Endometrial microvascular endothelial cells (primary cell): ENCODE results near the gene PLCE1. TPM values are rescaled to one million over a fixed set of nuclear protein-coding genes. Genes with fewer than 3 reads are reported as not detected.

Source experiments
- in situ Hi-C: cut with HindIII; loops from 2 replicates; pipeline ENCODE4 v1.10.0; 2017; ENCODE audit warnings: low sequenced_read_pairs, low pct_unique_long_range_greater_than_20kb; ENCODE audit errors: inconsistent ontology term
- total RNA-seq: library from RNA; depleted of rRNA; stranded (reverse); fragments of >200 nt; gene quantifications from one replicate; pipeline ENCODE4 v1.2.3, GENCODE V29; 2015; ENCODE audit errors: inconsistent ontology term

Gene PLCE1
- total RNA-seq, 1 donor from 2014 or later = not detected

GRCh38 chr10:93991596-93992284, 2.0 kb upstream of the PLCE1 start:
- in situ Hi-C loops = no loop called here

- in situ Hi-C loops = no loop called here
These were observed 1.2 kb upstream of the PLCE1 start for GRCh38 chr10:93992400-93993030.

GRCh38 chr10:93993414-93993781, 333 bp upstream of the PLCE1 start:
- in situ Hi-C loops = no loop called here

DNA sequence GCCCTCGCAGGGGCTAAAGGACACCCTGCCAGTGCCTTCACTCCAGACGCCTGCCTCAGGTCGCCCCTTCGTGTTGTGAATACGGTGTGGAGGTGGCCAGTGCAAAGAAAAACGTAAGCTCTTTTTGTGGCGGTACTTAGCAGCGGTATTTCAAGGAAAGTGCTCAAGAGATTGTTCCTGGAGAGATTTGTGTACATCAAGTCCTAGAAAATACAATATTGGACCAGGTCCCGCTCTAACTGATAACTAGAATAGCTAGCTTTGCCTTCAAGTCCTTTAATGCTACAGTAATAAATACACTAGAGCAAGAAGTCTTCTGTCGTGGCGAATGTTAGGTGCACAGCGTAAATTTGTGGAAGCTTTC, 689 bp downstream of the PLCE1 start:
- in situ Hi-C loops = no loop called here

DNA sequence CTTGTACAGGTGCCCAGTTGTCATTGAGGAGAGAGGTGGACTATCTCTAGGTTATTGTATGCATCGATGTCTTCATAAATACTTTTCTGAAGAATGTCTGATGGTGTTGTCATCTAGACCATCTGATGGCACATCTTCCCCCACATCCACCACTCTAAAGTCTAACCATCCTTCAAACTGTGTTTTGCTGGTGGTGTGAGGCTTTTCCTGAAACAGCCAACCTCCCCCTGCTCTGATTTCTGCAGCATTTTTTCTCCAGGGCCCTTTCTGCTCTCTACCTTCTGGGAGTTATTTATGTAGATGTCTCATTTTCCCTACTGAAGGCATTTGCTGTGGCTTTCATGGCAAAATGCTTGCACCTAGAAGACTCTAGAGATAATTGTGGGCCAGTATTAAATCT, 1.5 kb downstream of the PLCE1 start:
- in situ Hi-C loops = no loop called here

DNA sequence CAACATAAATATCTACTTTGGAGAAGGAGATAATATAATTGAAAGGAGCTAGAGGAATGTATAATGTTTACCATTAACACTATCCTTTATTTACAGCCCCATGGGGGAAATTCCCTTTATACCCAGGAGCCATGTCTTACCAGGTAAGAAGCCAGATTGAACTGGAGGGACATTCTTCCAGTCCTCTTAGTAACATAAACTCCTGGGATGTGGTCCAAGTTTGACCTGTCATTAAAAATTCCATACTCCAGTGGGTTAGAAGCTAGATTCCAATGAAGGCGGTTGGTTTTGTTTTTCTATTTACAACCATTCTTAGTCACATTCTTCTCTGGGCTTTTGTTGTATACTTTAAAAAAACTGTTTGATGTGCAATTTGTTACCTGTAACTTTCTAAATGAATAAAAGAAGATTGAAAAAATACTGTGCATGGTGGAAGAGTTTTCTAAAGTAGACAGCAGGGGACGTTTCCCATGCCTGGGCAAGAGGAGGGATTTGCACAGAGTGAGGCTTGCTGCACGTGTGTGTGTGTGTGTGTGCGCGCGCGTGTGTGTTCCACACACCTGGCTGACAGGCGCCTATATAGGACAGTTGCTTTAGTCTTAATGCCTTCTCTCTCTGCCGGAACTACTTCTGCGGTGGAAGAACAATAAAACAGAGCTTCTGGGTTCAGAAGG, 2.0 kb downstream of the PLCE1 start:
- in situ Hi-C loops = no loop called here

DNA sequence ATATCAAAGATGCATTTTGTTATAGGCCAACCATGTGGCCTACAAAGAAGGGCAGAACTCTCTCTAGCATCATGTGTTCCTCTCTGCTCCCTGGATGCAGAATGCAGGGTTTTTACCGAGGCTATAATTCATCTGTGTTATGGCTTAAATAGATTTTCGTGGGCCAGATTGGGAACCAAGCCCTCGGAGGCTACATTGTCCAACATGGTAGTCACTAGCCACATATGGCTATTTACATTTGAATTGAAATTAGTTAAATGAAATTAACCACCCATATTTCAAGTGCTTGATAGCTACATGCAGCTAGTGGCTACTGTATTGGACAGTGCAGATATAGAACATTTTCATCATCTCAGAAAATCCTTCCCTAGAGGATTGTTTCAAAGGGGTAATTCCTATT, 2.8 kb downstream of the PLCE1 start:
- in situ Hi-C loops = no loop called here

DNA sequence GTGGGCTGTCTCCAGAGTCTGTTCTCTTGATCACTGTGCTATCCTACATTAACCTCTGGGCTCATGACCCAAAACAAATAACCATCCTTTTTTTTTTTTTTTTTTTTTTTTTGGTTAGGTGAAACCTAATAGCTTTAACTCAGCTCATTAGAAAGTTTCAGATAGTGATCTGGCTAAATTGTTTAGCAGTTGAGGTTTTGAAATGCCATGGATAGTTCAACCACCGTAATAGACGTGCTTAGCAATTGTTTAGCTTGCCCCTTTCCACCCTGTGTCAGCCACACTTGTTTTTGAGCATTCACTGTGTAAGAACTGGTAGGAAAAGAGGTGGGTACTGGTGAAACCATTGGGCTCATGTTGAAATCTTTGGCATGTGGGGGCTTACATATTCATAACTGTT, 3.8 kb downstream of the PLCE1 start:
- in situ Hi-C loops = no loop called here

DNA sequence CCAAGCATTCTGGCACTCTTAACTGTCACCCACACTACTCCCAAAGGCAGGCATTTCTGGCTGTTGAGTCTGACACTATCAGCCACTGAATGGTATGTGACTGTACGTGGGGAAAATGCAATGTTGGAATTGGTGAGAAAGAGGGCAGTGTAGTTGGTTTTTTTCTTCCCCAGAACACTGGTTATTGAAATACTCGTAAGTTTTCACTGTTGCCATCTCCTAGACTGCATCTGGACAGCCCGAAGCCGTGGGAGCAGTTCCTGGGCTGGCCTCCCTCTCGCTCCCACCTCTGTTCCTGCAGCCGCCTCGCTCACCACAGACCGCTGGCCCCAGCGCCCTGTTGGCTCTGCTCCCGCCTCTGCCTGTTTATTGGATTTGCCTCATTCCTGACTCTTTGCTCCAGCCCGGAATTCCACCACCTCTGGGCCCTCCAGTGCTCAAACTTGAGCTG, 5.7 kb downstream of the PLCE1 start:
- in situ Hi-C loops = no loop called here

DNA sequence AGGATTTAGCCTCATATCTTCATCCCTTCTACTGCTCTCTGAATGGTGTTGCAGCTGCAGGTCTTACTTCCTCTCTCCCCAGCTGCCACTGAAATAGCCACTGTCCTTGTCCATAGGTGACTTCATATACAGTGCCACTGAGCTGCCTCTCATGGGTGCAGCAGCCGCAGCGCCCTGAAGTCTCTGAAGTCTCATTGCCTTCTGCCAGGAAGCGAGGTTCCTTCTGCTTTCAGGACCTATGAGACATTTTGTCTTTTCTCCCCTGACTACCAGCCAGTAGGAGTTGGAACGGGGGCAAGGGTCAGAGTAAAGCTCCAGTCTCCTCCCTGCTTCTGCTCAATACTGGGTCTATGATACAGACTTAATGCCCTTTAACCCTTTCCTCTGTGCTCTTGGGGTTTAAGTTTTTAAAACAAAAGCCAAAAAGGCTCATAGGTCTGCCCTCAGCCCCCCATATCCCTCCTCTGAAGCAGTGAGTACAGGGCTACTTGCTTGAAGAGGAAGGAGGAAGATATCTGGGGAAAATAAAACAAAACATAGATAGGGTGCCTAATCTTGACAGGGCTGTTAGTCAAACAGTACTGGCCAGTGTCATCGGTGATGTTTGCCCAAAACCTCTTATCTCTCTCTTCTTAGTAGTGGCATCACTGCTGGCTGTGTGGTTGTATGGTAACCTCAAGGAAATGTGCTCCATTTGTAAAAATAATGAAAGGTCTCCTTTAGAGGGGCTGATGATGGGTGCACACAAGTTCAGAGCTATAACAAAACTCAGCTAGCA, 7.1 kb downstream of the PLCE1 start:
- in situ Hi-C loops = no loop called here

DNA sequence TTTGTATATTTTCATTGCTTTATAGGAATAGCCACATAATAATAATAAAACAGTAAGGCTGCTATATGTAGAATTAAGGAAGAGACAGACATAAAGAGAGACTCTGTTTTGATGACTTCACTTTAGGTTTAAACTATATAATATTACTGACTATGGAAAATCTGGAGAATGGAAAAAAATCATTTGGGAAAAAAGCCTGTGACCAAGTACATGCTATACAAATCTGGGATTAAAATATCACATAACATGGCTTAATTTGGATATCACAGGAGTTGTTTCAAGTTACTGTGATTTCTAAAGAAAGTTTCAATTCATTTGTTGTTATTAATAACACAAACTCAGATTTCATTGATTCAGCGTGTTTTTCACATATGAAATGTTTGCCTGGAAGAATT, 7.7 kb downstream of the PLCE1 start:
- in situ Hi-C loops = no loop called here

- in situ Hi-C loops = no loop called here
These were observed 8.4 kb downstream of the PLCE1 start for GRCh38 chr10:94002156-94002555.

- in situ Hi-C loops = no loop called here
These were observed 9.8 kb downstream of the PLCE1 start for GRCh38 chr10:94003488-94003887.

- in situ Hi-C loops = no loop called here
These were observed 11.3 kb downstream of the PLCE1 start for GRCh38 chr10:94005050-94005449.

DNA sequence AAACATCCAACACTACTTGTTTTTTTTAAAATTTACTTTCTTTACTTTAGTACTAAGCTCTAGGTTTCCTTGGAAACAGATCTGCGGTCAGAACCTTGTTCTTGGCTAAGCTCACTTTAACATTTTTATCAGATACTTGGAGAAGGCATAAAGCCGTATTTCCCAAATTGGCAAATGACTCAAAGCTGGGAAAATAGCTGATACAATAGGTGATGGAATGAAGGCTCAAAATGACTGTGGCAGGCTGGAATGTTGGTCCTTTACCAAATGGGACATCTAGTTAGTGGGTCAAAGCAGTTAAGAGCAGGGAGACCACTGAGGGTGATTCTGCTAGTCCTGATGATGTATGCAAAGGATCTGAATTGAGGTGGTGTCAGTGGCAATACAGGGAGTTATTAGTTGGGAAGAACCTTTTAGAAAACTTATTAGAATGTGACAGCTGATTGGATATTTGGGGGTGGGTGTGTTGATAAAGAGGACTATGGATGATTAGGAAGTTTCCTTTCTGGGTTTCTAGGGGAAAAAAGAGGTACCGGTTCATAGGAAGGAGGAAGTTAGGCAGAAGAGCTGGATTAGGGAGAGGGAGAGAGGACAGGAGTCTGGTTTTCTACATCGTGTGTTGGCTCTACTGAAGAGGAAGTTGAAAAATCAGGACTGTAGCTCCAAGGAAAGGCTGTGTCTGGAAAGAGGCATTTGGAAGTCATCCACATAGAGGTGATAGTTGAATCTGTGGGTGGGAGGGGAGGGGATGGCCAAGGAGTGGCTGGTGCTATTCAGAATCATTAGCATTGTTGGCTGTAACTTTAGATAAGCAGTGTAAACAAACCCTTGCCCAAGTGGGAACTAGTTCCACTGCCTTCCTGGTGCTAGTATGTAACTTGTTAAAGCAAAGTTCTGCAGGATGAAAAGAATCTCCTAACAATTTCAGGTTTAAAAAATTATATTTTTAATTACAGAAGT, 13.1 kb downstream of the PLCE1 start:
- in situ Hi-C loops = no loop called here

DNA sequence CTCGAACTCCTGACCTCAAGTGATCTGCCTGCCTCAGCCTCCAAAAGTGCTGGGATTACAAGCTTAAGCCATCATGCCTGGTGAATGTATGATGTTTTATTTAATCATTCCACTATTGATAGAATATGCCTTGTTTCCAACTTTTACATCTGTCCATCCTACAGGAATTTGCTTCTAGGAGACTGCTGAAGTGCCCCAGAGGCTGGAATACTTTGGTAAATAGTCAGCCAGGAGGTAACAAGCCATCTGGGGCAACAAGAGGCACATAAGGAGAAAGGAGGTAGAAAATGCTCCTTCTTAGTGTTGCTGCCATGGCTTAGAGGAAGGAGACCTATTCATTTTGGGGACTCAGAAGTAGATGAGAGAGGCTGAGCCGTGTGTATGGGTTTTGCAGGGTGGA, 14.8 kb downstream of the PLCE1 start:
- in situ Hi-C loops = no loop called here

- in situ Hi-C loops = no loop called here
These were observed 16.4 kb downstream of the PLCE1 start for GRCh38 chr10:94010116-94010515.

DNA sequence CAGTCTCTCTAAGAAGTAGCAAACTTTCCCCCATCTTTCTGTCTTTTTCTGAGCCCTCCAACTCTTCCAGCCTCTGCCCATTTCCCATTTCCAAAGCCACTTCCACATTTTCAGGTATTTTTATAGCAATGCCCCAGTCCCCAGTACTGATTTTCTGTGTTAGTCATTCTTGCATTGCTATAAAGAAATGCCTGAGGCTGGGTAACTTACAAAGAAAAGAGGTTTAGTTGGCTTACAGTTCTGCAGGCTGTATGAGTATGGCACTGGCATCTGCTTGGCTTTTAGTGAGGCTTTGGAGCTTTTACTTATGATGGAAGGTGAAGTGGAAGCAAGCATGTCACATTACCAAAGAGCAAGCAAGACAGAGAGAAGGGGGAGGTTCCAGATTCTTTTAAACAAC, 17.2 kb downstream of the PLCE1 start:
- in situ Hi-C loops = no loop called here

DNA sequence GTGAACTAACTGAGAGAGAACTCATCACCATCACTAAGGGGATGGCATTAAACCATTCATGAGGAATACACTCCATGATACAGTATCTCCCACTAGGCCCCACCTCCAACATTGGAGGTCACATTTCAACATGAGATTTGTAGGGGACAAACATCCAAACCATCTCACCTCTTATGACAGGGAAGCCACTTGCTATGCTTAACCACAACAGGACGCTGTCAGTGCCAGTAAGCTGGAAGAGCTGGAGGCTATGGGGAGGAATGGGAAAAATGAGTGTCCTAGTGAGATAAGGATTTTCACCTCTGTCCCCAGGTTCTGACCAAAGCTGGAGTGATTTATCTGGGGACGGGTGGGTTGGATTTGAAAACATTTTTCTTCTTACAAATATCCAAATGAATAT, 17.6 kb downstream of the PLCE1 start:
- in situ Hi-C loops = no loop called here
